Measurements from ENCODE around the gene TNIK.

GRCh38 chr3:171327441-171328174 is 132.6 kb downstream of the TNIK start:
- TF ChIP-seq EZH2 (IDR thresholded peaks at IDR 0.05; ENCODE audit: low read length, unreplicated experiment) (no peak), CTCF (conservative IDR thresholded peaks at IDR 0.05; ENCODE audit: low read depth, low read length) (no peak), EZH2phosphoT487 (IDR thresholded peaks at IDR 0.05; ENCODE audit: borderline replicate concordance, low read length) (no peak)
